H9 (cell line): ENCODE results near the gene FLRT2. TPM values are rescaled to one million over a fixed set of nuclear protein-coding genes. Genes with fewer than 3 reads are reported as not detected.

Experiments used
- DNase-seq: peaks from one replicate; pipeline ENCODE4 v3.0.0-alpha.2; 2017
- H2AFZ ChIP-seq: one replicate; pipeline ENCODE4 v1.6.1; 2013; ENCODE audit warnings: mild to moderate bottlenecking, low read length, control low read depth, moderate library complexity
- H2AK5ac ChIP-seq: 2 replicates; pipeline ENCODE4 v1.6.1; 2013; ENCODE audit warnings: low read length, control low read depth, mixed read lengths; ENCODE audit not compliant: insufficient read length
- H2BK120ac ChIP-seq: one replicate; pipeline ENCODE4 v1.6.1; 2013; ENCODE audit warnings: low read depth, mild to moderate bottlenecking, low read length, control low read depth, inconsistent platforms; ENCODE audit not compliant: poor library complexity, severe bottlenecking
- H2BK12ac ChIP-seq: 2 replicates; pipeline ENCODE4 v1.6.1; 2013; ENCODE audit warnings: low read length, control low read depth, mixed read lengths, low read depth; ENCODE audit not compliant: insufficient read length
- H2BK15ac ChIP-seq: 2 replicates; pipeline ENCODE4 v1.6.1; 2013; ENCODE audit warnings: low read depth, low read length, control low read depth
- H2BK20ac ChIP-seq: one replicate; pipeline ENCODE4 v1.6.1; 2013; ENCODE audit warnings: low read depth, mild to moderate bottlenecking, low read length, control low read depth, inconsistent platforms; ENCODE audit not compliant: poor library complexity, severe bottlenecking
- H2BK5ac ChIP-seq: 2 replicates; pipeline ENCODE4 v1.6.1; 2013; ENCODE audit warnings: low read length, control low read depth, mixed read lengths; ENCODE audit not compliant: insufficient read length
- H3K14ac ChIP-seq: 2 replicates; pipeline ENCODE4 v1.6.1; 2013; ENCODE audit warnings: low read length, control low read depth; ENCODE audit not compliant: insufficient read depth
- H3K18ac ChIP-seq: 2 replicates; pipeline ENCODE4 v1.6.1; 2013; ENCODE audit warnings: low read depth, mild to moderate bottlenecking, mixed read lengths, low read length, control low read depth; ENCODE audit not compliant: insufficient read length
- H3K23ac ChIP-seq: 2 replicates; pipeline ENCODE4 v1.6.1; 2013; ENCODE audit warnings: low read length, control low read depth, mixed read lengths, low read depth; ENCODE audit not compliant: insufficient read length
- H3K23me2 ChIP-seq: 2 replicates; pipeline ENCODE4 v1.6.1; 2013; ENCODE audit warnings: low read depth, mild to moderate bottlenecking, mixed read lengths, low read length, control low read depth; ENCODE audit not compliant: insufficient read length, poor library complexity, severe bottlenecking
- H3K27ac ChIP-seq: 2 replicates; pipeline ENCODE4 v1.5.1; 2013; ENCODE audit warnings: low read length, control low read depth, mixed read lengths, low read depth; ENCODE audit not compliant: insufficient read length
- H3K27me3 ChIP-seq: 2 replicates; pipeline ENCODE4 v1.6.1; 2013; ENCODE audit warnings: low read length, control low read depth, inconsistent platforms; ENCODE audit not compliant: insufficient read depth
- H3K4ac ChIP-seq: 2 replicates; pipeline ENCODE4 v1.6.1; 2013; ENCODE audit warnings: low read depth, mild to moderate bottlenecking, control low read depth, inconsistent platforms, low read length, moderate library complexity
- H3K4me1 ChIP-seq: 2 replicates; pipeline ENCODE4 v1.6.1; 2013; ENCODE audit warnings: low read length, control low read depth, inconsistent platforms; ENCODE audit not compliant: insufficient read depth
- H3K4me2 ChIP-seq: 2 replicates; pipeline ENCODE4 v1.6.1; 2013; ENCODE audit warnings: low read length, control low read depth, mixed read lengths; ENCODE audit not compliant: insufficient read length, insufficient read depth
- H3K56ac ChIP-seq: 2 replicates; pipeline ENCODE4 v1.6.1; 2013; ENCODE audit warnings: low read depth, mild to moderate bottlenecking, mixed read lengths, low read length, control low read depth; ENCODE audit not compliant: insufficient read length
- H3K79me1 ChIP-seq: 2 replicates; pipeline ENCODE4 v1.6.1; 2013; ENCODE audit warnings: low read depth, mild to moderate bottlenecking, moderate library complexity, low read length, control low read depth, inconsistent platforms; ENCODE audit not compliant: insufficient read depth, poor library complexity, severe bottlenecking
- H3K79me2 ChIP-seq: 2 replicates; pipeline ENCODE4 v1.6.1; 2013; ENCODE audit warnings: low read length, control low read depth, inconsistent platforms; ENCODE audit not compliant: insufficient read depth
- H3K9ac ChIP-seq: 2 replicates; pipeline ENCODE4 v1.6.1; 2013; ENCODE audit warnings: low read length, control low read depth, mixed read lengths; ENCODE audit not compliant: insufficient read length; ENCODE audit errors: extremely low read depth
- H3K9me3 ChIP-seq: one replicate; pipeline ENCODE4 v1.6.1; 2013; ENCODE audit warnings: low read depth, low read length, inconsistent platforms; ENCODE audit not compliant: control insufficient read depth
- H3T11ph ChIP-seq: one replicate; pipeline ENCODE4 v1.6.1; 2013; ENCODE audit warnings: mild to moderate bottlenecking, low read length, control low read depth, inconsistent platforms
- H4K20me1 ChIP-seq: one replicate; pipeline ENCODE4 v1.6.1; 2013; ENCODE audit not compliant: control insufficient read depth, insufficient read length, insufficient read depth
- H4K5ac ChIP-seq: 2 replicates; pipeline ENCODE4 v1.6.1; 2013; ENCODE audit warnings: low read depth, mild to moderate bottlenecking, mixed read lengths, low read length, control low read depth; ENCODE audit not compliant: insufficient read length
- H4K8ac ChIP-seq: replicated peaks from 2 replicates; pipeline ENCODE4 v1.6.1; 2013; ENCODE audit warnings: low read length, control low read depth, mixed read lengths, low read depth; ENCODE audit not compliant: insufficient read length
- H4K91ac ChIP-seq: 2 replicates; pipeline ENCODE4 v1.6.1; 2013; ENCODE audit warnings: low read depth, mild to moderate bottlenecking, moderate library complexity, mixed read lengths, low read length, control low read depth; ENCODE audit not compliant: insufficient read length
- H3K27ac Mint-ChIP-seq, 3 experiments: 2 replicates in 2 of 3; 3 replicates in 1 of 3; pipeline ENCODE4 v1.8.0; 2020 to 2021; ENCODE audit warnings: mixed read lengths in 3 of 3, mild to moderate bottlenecking in 1 of 3, moderate library complexity in 1 of 3
- H3K27me3 Mint-ChIP-seq: 2 replicates; pipeline ENCODE4 v1.8.0; 2021; ENCODE audit warnings: low read depth, mild to moderate bottlenecking, moderate library complexity, mixed read lengths
- H3K36me3 Mint-ChIP-seq, 3 experiments: 2 replicates in 2 of 3; 3 replicates in 1 of 3; pipeline ENCODE4 v1.8.0; 2020 to 2021; ENCODE audit warnings: low read depth in 3 of 3, mixed read lengths in 3 of 3; ENCODE audit not compliant: insufficient read depth in 1 of 3
- H3K4me1 Mint-ChIP-seq, 2 experiments: 2 replicates each; pipeline ENCODE4 v1.8.0; 2020; ENCODE audit warnings: mixed read lengths in 2 of 2
- H3K4me3 Mint-ChIP-seq, 2 experiments: 2 replicates in 1 of 2; 3 replicates in 1 of 2; pipeline ENCODE4 v1.8.0; 2020 to 2021; ENCODE audit warnings: mild to moderate bottlenecking in 2 of 2, mixed read lengths in 2 of 2, moderate library complexity in 1 of 2
- H3K9me3 Mint-ChIP-seq, 2 experiments: 2 replicates in 1 of 2; 3 replicates in 1 of 2; pipeline ENCODE4 v1.8.0; 2020; ENCODE audit warnings: mild to moderate bottlenecking in 2 of 2, mixed read lengths in 2 of 2, moderate library complexity in 1 of 2
- WGBS: extraction: QIAGEN DNeasy Blood & Tissue Kit; methylation state at CpG from one replicate; pipeline ENCODE4 v1.1.7; 2013; ENCODE audit warnings: missing lambda C conversion rate, low lambda C conversion rate, mixed read lengths; ENCODE audit not compliant: insufficient read length; ENCODE audit errors: extremely low coverage; 5-methylcytosine and 5-hydroxymethylcytosine counted together
- total RNA-seq: library from RNA; stranded (reverse); gene quantifications from 2 replicates; pipeline ENCODE4 v1.2.1, GENCODE V29; 2021
- TF ChIP-seq, protein P1 (sequence below): fragments of 200-600 bp; sonication (generic); conservative IDR thresholded peaks from 3 replicates; pipeline ENCODE4 v1.8.0; 2021; ENCODE audit warnings: antibody characterized with exemption, mild to moderate bottlenecking

Gene FLRT2
- total RNA-seq, 1 experiment from 2014 or later, result 3.3 TPM

DNA sequence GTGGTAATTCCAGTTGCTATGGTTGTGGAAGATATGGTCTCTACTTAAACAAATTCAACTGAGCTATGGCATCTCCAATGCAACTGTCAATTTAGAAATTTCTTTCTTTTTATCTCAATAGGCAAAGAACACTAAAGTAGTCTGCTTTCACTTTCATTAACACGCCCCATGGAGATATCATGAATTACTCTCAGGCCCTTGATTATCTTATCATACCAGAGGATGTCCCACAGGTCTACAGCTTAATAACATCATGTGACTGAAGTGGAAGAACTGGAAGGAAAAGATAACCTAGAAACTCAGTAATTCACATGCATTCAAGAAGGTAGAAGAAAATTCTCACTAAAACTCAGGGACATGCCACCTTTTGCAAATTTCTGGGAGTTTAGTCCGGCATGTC is 114.3 kb downstream of the FLRT2 start:
- Mint-ChIP-seq H3K4me3 (no peak overlapping the region), H3K27me3 (no peaks in the 10 kb centered on the region; the same call in 1 of the 2 replicates), H3K27ac (no peak overlapping the region), H3K4me1 (no peaks in the 10 kb centered on the region), H3K36me3 (no peaks in the 10 kb centered on the region), H3K9me3 (no peaks in the 10 kb centered on the region)
- H3K9ac ChIP-seq, result no peak overlapping the region
- H2BK15ac ChIP-seq, result no peak overlapping the region
- H2BK12ac ChIP-seq, result no peak overlapping the region
- H4K91ac ChIP-seq, result no peak overlapping the region
- H3K4ac ChIP-seq, result no peak overlapping the region
- no peak overlapping the region for H4K5ac ChIP-seq
- DNase-seq, result no peak
- no peak overlapping the region for H3T11ph ChIP-seq
- H3K14ac ChIP-seq, result no peak overlapping the region
- H4K8ac ChIP-seq, result no peak overlapping the region
- H3K27me3 ChIP-seq, result no peaks in the 10 kb centered on the region
- TF ChIP-seq, protein P1, sequence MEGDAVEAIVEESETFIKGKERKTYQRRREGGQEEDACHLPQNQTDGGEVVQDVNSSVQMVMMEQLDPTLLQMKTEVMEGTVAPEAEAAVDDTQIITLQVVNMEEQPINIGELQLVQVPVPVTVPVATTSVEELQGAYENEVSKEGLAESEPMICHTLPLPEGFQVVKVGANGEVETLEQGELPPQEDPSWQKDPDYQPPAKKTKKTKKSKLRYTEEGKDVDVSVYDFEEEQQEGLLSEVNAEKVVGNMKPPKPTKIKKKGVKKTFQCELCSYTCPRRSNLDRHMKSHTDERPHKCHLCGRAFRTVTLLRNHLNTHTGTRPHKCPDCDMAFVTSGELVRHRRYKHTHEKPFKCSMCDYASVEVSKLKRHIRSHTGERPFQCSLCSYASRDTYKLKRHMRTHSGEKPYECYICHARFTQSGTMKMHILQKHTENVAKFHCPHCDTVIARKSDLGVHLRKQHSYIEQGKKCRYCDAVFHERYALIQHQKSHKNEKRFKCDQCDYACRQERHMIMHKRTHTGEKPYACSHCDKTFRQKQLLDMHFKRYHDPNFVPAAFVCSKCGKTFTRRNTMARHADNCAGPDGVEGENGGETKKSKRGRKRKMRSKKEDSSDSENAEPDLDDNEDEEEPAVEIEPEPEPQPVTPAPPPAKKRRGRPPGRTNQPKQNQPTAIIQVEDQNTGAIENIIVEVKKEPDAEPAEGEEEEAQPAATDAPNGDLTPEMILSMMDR, result no peak
- no CpG with 5 or more reads among the region's 2 CpGs for WGBS
- 0 out of 2 replicates have a peak, but pooled peaks cover 1% of the 10 kb centered on the region for H3K79me2 ChIP-seq
- no peak overlapping the region for H2BK120ac ChIP-seq
- no peak overlapping the region for H2AFZ ChIP-seq
- H2BK20ac ChIP-seq, result no peak overlapping the region
- no peak overlapping the region for H3K23ac ChIP-seq
- H3K4me2 ChIP-seq, result no peak overlapping the region
- H3K23me2 ChIP-seq, result no peaks in the 10 kb centered on the region
- no peak overlapping the region for H3K18ac ChIP-seq
- no peaks in the 10 kb centered on the region for H3K79me1 ChIP-seq
- no peak overlapping the region for H2BK5ac ChIP-seq
- H3K4me1 ChIP-seq, result no peaks in the 10 kb centered on the region
- no peaks in the 10 kb centered on the region for H3K9me3 ChIP-seq
- H3K56ac ChIP-seq, result no peak overlapping the region
- H4K20me1 ChIP-seq, result no peaks in the 10 kb centered on the region
- no peak overlapping the region for H3K27ac ChIP-seq
- H2AK5ac ChIP-seq, result no peak overlapping the region
